HG02610 (cell line): ENCODE data around the gene TSEN34.
"Not testable (repeated sequence)": the region's sequence is repeated elsewhere in the genome, so short reads cannot be mapped to it uniquely, and the experiment has no call there.

Experiments used
- ATAC-seq: cut with Tn5 transposase; IDR thresholded peaks from one replicate; pipeline ENCODE4 v1.9.1; 2021; ENCODE audit warnings: mild to moderate bottlenecking, moderate library complexity; ENCODE audit not compliant: unreplicated experiment

TSEN34 gene

GRCh38 chr19:54160182-54160811 is 30.8 kb upstream of the TSEN34 start:
- ATAC-seq = no peak

- ATAC-seq = no peak
Measured at GRCh38 chr19:54160854-54161253, 30.3 kb upstream of the TSEN34 start.

DNA sequence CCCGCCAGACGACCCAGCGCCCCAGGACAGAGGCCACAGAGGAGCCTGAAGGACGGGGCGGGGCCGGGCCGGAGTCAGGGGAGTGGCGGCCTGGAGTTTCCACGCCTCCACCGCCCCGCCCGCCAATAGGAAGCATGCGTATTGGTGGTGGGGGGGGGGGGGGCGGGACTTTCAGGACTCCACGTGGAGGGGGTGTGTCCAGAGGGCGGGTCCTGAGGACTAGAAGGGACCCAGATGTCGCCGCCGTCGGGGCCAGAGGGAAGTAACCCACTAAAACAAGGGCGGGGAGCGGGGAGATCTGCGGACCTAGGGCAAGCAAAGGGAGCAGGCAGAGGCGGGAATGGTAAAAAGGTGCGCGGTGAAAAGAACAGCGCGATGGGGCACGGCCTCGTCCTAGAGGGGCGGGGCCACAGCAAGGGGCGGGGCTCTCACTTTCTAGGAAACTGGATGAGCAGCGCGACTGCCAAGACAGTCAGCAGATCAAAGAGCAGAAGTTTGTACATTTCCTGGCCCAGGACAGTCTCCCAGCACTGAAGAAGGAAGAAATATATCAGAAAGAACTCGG is 28.8 kb upstream of the TSEN34 start:
- ATAC-seq = no peak

DNA sequence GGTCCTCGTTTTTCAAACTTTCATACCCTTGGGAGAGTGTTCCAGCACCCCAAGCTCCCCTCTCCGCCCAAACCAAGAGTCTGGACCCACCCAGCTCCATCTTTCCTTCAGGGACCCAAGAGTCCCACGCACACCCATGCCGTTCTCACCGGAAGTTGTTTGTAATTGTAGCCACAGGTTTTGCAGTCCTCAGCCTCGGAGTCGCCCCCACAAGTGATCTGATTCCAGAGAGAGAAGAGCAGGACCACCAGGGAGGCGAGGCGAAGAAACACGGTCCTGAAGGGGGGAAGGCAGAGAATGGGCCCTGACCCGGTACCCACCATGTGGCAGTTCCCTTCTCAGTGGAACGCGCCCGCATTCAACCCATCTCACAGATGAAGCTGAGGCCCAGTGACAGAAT is 28.2 kb upstream of the TSEN34 start:
- no peak for ATAC-seq

DNA sequence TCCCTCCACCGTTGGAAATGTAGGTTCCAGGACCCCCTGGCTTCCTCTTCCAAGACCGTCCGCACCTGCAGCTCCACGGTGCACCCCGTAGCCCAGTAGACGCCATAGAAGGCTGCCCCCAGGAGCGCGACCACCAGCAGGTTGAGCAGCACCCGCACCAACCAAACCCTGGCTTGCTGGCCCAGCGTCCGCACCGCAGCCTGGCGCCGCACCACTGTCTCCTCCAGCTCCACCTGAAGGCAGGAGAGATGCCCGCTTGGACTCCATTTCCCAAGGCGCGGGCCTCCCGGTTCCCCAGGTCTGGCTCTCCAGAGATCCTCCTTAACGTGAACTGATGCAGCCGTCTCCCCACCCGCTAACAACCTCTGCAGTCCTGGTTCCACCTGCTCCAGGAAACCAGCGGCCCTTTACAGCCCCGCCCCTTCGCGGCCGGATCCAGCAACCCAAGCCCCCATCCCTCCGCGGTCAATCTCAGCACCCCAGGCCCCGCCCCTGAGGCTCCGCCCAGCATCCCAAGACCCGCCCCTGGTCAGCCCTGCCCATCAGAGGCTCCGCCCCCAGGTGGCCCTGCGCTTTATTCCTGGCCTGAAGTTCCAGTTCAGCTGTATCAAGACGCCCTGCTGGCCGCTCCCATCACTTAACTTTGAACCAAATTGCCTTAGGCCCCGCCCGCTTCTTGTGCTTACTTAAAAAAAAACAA is 26.6 kb upstream of the TSEN34 start:
- ATAC-seq = no peak

- ATAC-seq = no peak
Measured at GRCh38 chr19:54165222-54165621, 25.9 kb upstream of the TSEN34 start.

DNA sequence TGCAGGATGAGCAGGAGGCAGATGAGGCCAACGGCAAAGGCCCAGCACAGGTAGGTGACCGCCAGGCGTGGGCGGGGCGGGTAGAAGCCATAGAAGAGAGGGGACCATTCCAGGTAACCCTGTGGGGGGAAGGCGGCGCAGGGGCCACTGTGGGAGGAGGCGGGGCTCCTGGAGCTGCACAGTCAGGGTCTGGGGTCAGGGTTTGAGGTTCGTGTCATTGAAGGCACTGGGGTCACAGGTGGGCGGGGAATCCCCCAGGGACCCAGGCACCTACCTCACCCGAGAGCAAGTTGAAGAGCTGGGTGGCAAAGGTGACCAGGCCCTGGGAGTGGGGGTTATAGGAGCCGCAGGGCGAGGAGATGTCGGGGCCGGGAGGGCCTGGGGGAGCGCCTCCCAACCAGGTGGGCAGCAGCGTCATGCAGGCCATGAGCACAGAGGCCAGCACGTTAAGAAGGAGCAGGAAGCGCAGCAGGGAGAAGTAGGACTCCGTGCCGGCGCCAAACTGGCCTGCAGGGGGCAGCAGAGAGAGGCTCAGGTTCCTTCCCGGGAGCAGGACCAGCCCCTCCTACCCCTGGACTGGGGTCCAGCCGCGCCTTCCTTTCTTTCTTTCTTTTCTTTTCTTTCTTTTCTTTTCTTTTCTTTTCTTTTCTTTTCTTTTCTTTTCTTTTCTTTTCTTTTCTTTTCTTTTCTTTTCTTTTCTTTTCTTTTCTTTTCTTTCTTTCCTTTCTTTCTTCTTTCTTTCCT is 22.8 kb upstream of the TSEN34 start:
- ATAC-seq = no peak

GRCh38 chr19:54169149-54169740 is 21.9 kb upstream of the TSEN34 start:
- no peak for ATAC-seq

DNA sequence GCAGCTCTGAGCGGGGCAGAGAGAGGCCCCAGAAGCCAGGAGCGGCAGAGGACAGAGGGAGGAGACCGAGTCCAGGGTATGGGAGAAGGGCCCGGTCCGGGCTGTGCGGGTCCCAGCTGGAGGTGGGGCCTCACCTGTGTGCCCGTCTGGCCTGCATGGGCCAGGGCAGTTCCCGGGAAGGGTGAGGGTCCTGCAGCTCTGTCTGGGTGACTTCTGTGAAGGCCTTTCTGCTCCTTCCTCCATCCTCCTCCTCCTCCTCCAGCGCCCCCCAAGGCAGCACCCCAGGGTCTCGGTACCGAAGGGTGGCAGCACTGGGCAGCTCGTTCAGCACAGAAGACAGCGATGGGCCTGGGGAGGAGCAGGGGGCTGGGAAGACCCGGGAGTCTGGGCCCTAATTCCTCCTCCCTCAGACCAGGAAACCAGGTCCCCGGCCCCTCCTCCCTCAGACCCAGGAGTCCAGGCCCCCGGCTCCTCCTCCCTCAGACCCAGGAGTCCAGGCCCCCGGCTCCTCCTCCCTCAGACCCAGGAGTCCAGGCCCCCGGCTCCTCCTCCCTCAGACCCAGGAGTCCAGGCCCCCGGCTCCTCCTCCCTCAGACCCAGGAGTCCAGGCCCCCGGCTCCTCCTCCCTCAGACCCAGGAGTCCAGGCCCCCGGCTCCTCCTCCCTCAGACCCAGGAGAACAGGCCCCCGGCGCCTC is 19.2 kb upstream of the TSEN34 start:
- ATAC-seq = not testable (repeated sequence)

DNA sequence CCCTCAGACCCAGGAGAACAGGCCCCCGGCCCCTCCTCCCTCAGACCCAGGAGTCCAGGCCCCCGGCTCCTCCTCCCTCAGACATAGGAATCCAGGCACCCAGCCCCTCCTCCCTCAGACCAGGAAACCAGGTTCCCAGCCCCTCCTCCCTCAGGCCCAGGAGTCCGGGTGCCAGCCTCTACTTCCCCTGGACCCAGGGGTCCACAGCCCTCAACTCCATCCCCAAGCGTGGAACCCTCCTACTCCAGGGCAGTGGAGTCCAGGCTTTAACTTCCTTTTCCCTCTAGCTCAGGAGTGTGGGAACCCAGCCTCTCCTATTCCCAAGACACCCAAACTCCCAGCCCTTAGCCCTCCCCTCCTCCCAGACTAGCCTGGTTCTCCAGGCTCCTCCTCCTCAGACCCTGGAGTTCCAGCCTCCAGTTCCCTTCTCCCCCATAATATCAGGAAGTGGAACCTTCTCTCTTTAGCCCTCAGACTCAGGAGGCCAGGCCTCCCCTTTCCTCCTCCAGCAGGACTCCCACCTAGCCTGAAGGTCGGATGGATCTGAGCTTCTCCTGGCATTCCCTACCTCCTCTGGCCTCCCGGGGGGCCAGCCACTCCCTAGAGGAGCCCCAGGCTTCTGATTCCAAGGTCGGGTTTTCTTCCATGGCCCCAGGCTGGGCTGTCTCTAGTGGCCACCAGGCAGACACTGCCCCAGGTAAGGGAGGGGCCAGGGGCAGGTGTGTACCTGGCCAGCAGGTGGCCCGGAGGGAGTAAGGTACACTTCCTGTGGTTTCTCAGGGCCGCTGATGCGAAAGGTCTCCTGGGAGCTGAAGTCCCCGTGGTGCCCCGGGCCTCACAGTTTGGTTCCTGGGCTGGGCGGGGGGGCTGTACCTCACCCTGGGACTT is 18.4 kb upstream of the TSEN34 start, which contains the start of gene TMC4:
TSS of gene TMC4 (minus strand) at position 690 of the 888 bp plus-strand sequence. CDS start at position 647, 43 bp downstream.
- no peak for ATAC-seq

- no peak for ATAC-seq
Measured at GRCh38 chr19:54173359-54173699, 17.8 kb upstream of the TSEN34 start.

- ATAC-seq = no peak
Measured at GRCh38 chr19:54173951-54174834, 16.9 kb upstream of the TSEN34 start.

- ATAC-seq = no peak
Measured at GRCh38 chr19:54178581-54179261, 12.4 kb upstream of the TSEN34 start.

- ATAC-seq = no peak
Measured at GRCh38 chr19:54179262-54179852, 11.8 kb upstream of the TSEN34 start.

DNA sequence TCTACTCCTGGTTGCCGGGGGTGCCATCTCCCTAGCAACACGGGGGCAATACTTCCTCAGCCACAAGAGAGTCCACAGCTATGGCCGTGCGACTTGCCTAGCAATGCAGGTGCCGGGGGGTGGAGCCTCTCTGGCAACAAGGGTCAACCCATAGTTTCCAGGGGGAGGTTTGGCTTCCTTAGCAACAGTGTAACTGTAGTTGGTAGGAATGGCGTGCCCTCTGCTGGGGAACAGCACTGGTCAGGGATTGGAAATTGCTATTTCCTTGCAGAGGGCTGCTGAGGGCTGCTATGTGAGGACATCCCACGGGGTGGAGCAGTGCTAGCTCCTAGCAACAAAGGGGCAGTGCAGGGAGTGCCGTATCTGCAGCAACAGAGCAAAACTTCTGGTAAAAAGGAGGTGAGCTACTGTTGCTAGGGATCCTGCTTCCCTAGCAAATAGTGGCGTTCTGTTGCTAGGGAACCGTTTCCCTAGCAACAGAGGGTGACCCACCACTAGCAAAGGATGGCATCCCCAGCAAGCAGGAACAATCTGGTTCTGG is 11.1 kb upstream of the TSEN34 start:
- no peak for ATAC-seq

GRCh38 chr19:54180691-54181091 is 10.4 kb upstream of the TSEN34 start:
- ATAC-seq = no peak

- ATAC-seq = not testable (repeated sequence)
Measured at GRCh38 chr19:54181894-54182293, 9.2 kb upstream of the TSEN34 start.
